ENCODE data around the gene DAND5.
"Not testable (repeated sequence)": the region's sequence is repeated elsewhere in the genome, so short reads cannot be mapped to it uniquely, and the experiment has no call there.

DAND5 gene

GRCh38 chr19:12946092-12946721, 23.2 kb upstream of the DAND5 start:
- peak; percentile 54 for DNase-seq

GRCh38 chr19:12946731-12947496, 22.5 kb upstream of the DAND5 start:
- DNase-seq, result peak; percentile 30

- no peak for DNase-seq
Observed at GRCh38 chr19:12947702-12948611, 21.4 kb upstream of the DAND5 start.

- DNase-seq, result no peak
Observed at GRCh38 chr19:12948612-12949362, 20.6 kb upstream of the DAND5 start.

GRCh38 chr19:12949363-12950283, 19.8 kb upstream of the DAND5 start:
- DNase-seq, result no peak

GRCh38 chr19:12952050-12952449, 17.3 kb upstream of the DAND5 start:
- not testable (repeated sequence) for DNase-seq

- peak; percentile 85 for DNase-seq
Observed at GRCh38 chr19:12952488-12953137, 16.8 kb upstream of the DAND5 start.

- DNase-seq, result peak; percentile 88
Observed at GRCh38 chr19:12953138-12953798, 16.1 kb upstream of the DAND5 start.

- peak; percentile 83 for DNase-seq
Observed at GRCh38 chr19:12953799-12954611, 15.4 kb upstream of the DAND5 start.

GRCh38 chr19:12954612-12954962, 14.8 kb upstream of the DAND5 start:
- DNase-seq, result no peak

- not testable (repeated sequence) for DNase-seq
Observed at GRCh38 chr19:12955575-12955974, 13.8 kb upstream of the DAND5 start.

GRCh38 chr19:12955996-12956395, 13.4 kb upstream of the DAND5 start:
- no peak for DNase-seq

GRCh38 chr19:12956446-12957388, 12.7 kb upstream of the DAND5 start, which contains the start of gene GADD45GIP1:
Gene GADD45GIP1, minus strand, starts transcription at chr19:12957223. Its CDS starts 11 bp downstream, at chr19:12957212.
- DNase-seq, result peak; percentile 77

GRCh38 chr19:12957389-12957952, 11.9 kb upstream of the DAND5 start:
- DNase-seq, result not testable (repeated sequence)

- no peak for DNase-seq
Observed at GRCh38 chr19:12959481-12959880, 9.9 kb upstream of the DAND5 start.

GRCh38 chr19:12965017-12965811, 4.2 kb upstream of the DAND5 start:
- peak; percentile 86 for DNase-seq

GRCh38 chr19:12965812-12966135, 3.6 kb upstream of the DAND5 start:
- DNase-seq, result no peak

Data from NCI-H2171 treated with DMSO at 0.1 percent for 48 hours (cell line).